ENCODE data around the gene MAMDC2. TPM values are rescaled to one million over a fixed set of nuclear protein-coding genes. Genes with fewer than 3 reads are reported as not detected.

Gene MAMDC2
- total and polyA plus RNA-seq, 2 of the 4 experiments (the other 2 are of a cell fraction), result 5.0 to 5.2 TPM

GRCh38 chr9:70127036-70127435 is 83.4 kb downstream of the MAMDC2 start:
- Histone ChIP-seq H3K14ac (replicated peaks; ENCODE audit: low read depth, low read length) (no peak overlapping the region), H3K9me3 (ENCODE audit: control insufficient read depth, insufficient read depth, low read length) (no peaks in the 10 kb centered on the region), H3K79me1 (ENCODE audit: low read depth in 1 of 2, low read length in 2 of 2) (no peaks in the 10 kb centered on the region), H4K20me1 (ENCODE audit: insufficient read depth, low read length) (no peaks in the 10 kb centered on the region), H3K27me3 (ENCODE audit: control insufficient read depth, insufficient read depth, low read length) (no peaks in the 10 kb centered on the region), H3K23ac (ENCODE audit: low read depth, low read length) (no peak overlapping the region), H3K27ac (ENCODE audit: insufficient read depth, low read length) (no peak overlapping the region), H2BK15ac (ENCODE audit: low read depth, low read length) (no peak overlapping the region), H2AK9ac (replicated peaks; ENCODE audit: low read depth, low read length, poor library complexity) (no peak overlapping the region), H2AK5ac (ENCODE audit: low read depth, low read length) (no peak overlapping the region), H3K36me3 (ENCODE audit: control insufficient read depth, insufficient read depth, low read length) (no peaks in the 10 kb centered on the region), H2BK20ac (ENCODE audit: low read depth, low read length) (no peak overlapping the region), H3K4me1 (ENCODE audit: control insufficient read depth, insufficient read depth, low read length) (peaks cover 4% of the 10 kb centered on the region; the same call in 1 of the 2 replicates), H4K91ac (ENCODE audit: insufficient read depth, low read depth, low read length) (no peak overlapping the region), H3K18ac (ENCODE audit: low read depth, low read length) (no peak overlapping the region), H2BK5ac (ENCODE audit: low read depth, low read length, poor library complexity, severe bottlenecking) (no peak overlapping the region), H3K4ac (ENCODE audit: low read depth, low read length) (no peak overlapping the region), H3K9ac (ENCODE audit: low read depth, low read length) (no peak overlapping the region), H3K4me3 (ENCODE audit: insufficient read depth, low read depth, low read length) (no peak overlapping the region), H3K9me1 (ENCODE audit: insufficient read depth, low read length) (peaks cover 7% of the 10 kb centered on the region; the same call in 1 of the 2 replicates), H4K5ac (ENCODE audit: low read depth, low read length) (no peak overlapping the region), H3K56ac (ENCODE audit: extremely low read depth, insufficient read depth, low read length) (no peak overlapping the region), H2BK120ac (ENCODE audit: low read depth, low read length) (no peak overlapping the region), H4K8ac (ENCODE audit: low read depth in 2 of 2, low read length in 2 of 2) (no peak overlapping the region), H3K4me2 (ENCODE audit: low read depth, low read length) (no peak overlapping the region), H2AFZ (replicated peaks; ENCODE audit: low read length, poor library complexity) (no peak overlapping the region)
- in situ Hi-C loops (cut with MboI; ENCODE audit: low sequenced_read_pairs) (loop anchor here (10.0 kb wide), 1 partner anchor 478 kb away; no protein-coding TSS in a partner anchor), intact Hi-C loops (cut with micrococcal nuclease) (no loop called here), dilution Hi-C loops (cut with HindIII; ENCODE audit: low sequenced_read_pairs, unreplicated experiment) (no loop called here)
- BruUV-seq (replicated peaks), result no TSS peak
- TF ChIP-seq MXI1 (IDR thresholded peaks at IDR 0.05; ENCODE audit: borderline replicate concordance, low read depth, low read length), result no peak
- TF ChIP-seq RFX5 (IDR thresholded peaks at IDR 0.05; ENCODE audit: low read depth, low read length), result no peak
- TF ChIP-seq USF2 (IDR thresholded peaks at IDR 0.05; ENCODE audit: low read depth, low read length), result no peak
- no peak for TF ChIP-seq MAFK (IDR thresholded peaks at IDR 0.05; ENCODE audit: low read depth, low read length)
- no peak for TF ChIP-seq POLR2A (IDR thresholded peaks at IDR 0.05; ENCODE audit: low read depth, low read length)
- no peak for TF ChIP-seq CHD1 (IDR thresholded peaks at IDR 0.05; ENCODE audit: low read depth, low read length)
- TF ChIP-seq BHLHE40 (IDR thresholded peaks at IDR 0.05; ENCODE audit: low read depth, low read length), result no peak
- no peak for TF ChIP-seq FOS (IDR thresholded peaks at IDR 0.05; ENCODE audit: low read depth, low read length)
- TF ChIP-seq, protein P1, sequence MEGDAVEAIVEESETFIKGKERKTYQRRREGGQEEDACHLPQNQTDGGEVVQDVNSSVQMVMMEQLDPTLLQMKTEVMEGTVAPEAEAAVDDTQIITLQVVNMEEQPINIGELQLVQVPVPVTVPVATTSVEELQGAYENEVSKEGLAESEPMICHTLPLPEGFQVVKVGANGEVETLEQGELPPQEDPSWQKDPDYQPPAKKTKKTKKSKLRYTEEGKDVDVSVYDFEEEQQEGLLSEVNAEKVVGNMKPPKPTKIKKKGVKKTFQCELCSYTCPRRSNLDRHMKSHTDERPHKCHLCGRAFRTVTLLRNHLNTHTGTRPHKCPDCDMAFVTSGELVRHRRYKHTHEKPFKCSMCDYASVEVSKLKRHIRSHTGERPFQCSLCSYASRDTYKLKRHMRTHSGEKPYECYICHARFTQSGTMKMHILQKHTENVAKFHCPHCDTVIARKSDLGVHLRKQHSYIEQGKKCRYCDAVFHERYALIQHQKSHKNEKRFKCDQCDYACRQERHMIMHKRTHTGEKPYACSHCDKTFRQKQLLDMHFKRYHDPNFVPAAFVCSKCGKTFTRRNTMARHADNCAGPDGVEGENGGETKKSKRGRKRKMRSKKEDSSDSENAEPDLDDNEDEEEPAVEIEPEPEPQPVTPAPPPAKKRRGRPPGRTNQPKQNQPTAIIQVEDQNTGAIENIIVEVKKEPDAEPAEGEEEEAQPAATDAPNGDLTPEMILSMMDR (conservative IDR thresholded peaks at IDR 0.05; ENCODE audit: low read depth, low read length), result no peak
- TF ChIP-seq, protein P2, sequence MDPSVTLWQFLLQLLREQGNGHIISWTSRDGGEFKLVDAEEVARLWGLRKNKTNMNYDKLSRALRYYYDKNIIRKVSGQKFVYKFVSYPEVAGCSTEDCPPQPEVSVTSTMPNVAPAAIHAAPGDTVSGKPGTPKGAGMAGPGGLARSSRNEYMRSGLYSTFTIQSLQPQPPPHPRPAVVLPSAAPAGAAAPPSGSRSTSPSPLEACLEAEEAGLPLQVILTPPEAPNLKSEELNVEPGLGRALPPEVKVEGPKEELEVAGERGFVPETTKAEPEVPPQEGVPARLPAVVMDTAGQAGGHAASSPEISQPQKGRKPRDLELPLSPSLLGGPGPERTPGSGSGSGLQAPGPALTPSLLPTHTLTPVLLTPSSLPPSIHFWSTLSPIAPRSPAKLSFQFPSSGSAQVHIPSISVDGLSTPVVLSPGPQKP (IDR thresholded peaks at IDR 0.05; ENCODE audit: borderline replicate concordance, low read depth, low read length), result no peak
- no peak for TF ChIP-seq RCOR1 (IDR thresholded peaks at IDR 0.05; ENCODE audit: insufficient replicate concordance, low read length)
- TF ChIP-seq MAZ (IDR thresholded peaks at IDR 0.05; ENCODE audit: borderline replicate concordance, low read depth, low read length), result no peak
- TF ChIP-seq NFE2L2 (IDR thresholded peaks at IDR 0.05; ENCODE audit: low read depth, low read length), result no peak
- TF ChIP-seq SMC3 (IDR thresholded peaks at IDR 0.05; ENCODE audit: low read depth, low read length), result no peak
- no peak for TF ChIP-seq CEBPB (IDR thresholded peaks at IDR 0.05; ENCODE audit: low read depth, low read length)
- TF ChIP-seq RAD21 (IDR thresholded peaks at IDR 0.05; ENCODE audit: low read length), result no peak
- no peak for ATAC-seq (ENCODE audit: low read depth)
- CTCF ChIA-PET, result no interaction called here
- POLR2A ChIA-PET (ENCODE audit: unreplicated experiment), result no interaction called here
- WGBS, 2 experiments (ENCODE audit: extremely low coverage in 2 of 2, insufficient read length in 1 of 2), result 90% methylated on average over 2 of the region's 6 CpGs; no CpG with 5 or more reads in 1 of the 2 experiments
- no peak for DNase-seq

All from IMR-90 (cell line).